Liver (tissue), 9 donors: ENCODE data around the gene PRRX1. TPM values are rescaled to one million over a fixed set of nuclear protein-coding genes. Genes with fewer than 3 reads are reported as not detected.

Experiments used
- DNase-seq: peaks from one replicate; pipeline ENCODE4 v3.0.0-alpha.2; 2017; ENCODE audit warnings: low spot score
- H3K27ac ChIP-seq, 2 donors: one replicate each; pipeline ENCODE4 v1.7.0; 2013; ENCODE audit warnings: inconsistent platforms in 2 of 2, low read length in 2 of 2, control low read depth in 1 of 2, low read depth in 1 of 2, mild to moderate bottlenecking in 1 of 2
- H3K27me3 ChIP-seq, 4 donors: one replicate each; pipeline versions ENCODE4 v1.6.1 to v1.7.0; 2013; ENCODE audit warnings: low read length in 3 of 4, inconsistent platforms in 1 of 4, mild to moderate bottlenecking in 1 of 4, moderate library complexity in 1 of 4; ENCODE audit not compliant: control insufficient read depth in 4 of 4, insufficient read depth in 4 of 4
- H3K36me3 ChIP-seq, 4 donors: one replicate each; pipeline versions ENCODE4 v1.6.1 to v1.7.0; 2013; ENCODE audit warnings: low read length in 3 of 4, mild to moderate bottlenecking in 3 of 4, low read depth in 1 of 4, moderate library complexity in 1 of 4; ENCODE audit not compliant: control insufficient read depth in 4 of 4, insufficient read depth in 3 of 4
- H3K4me1 ChIP-seq, 4 donors: one replicate each; pipeline versions ENCODE4 v1.6.1 to v1.7.0; 2013; ENCODE audit warnings: low read length in 3 of 4, mild to moderate bottlenecking in 3 of 4, moderate library complexity in 1 of 4; ENCODE audit not compliant: control insufficient read depth in 4 of 4, insufficient read depth in 4 of 4
- H3K4me3 ChIP-seq, 3 donors: one replicate each; pipeline versions ENCODE4 v1.6.1 to v1.7.0; 2013; ENCODE audit warnings: low read length in 3 of 3, control low read depth in 1 of 3, low read depth in 1 of 3, mild to moderate bottlenecking in 1 of 3
- H3K9ac ChIP-seq, 2 donors: one replicate each; pipeline ENCODE4 v1.7.0; 2013; ENCODE audit warnings: low read length in 2 of 2, mild to moderate bottlenecking in 2 of 2, moderate library complexity in 2 of 2, control low read depth in 1 of 2, low read depth in 1 of 2
- H3K9me3 ChIP-seq, 4 donors: one replicate each; pipeline versions ENCODE4 v1.6.1 to v1.7.0; 2013; ENCODE audit warnings: low read length in 3 of 4; ENCODE audit not compliant: control insufficient read depth in 4 of 4
- CTCF ChIP-seq: fragments of 150-350 bp; IDR thresholded peaks from 2 replicates; pipeline ENCODE4 v1.5.1; 2017; ENCODE audit warnings: improper control_type of control experiment, low read depth, low read length; ENCODE audit not compliant: missing input control
- EGR1 ChIP-seq, 2 donors: IDR thresholded peaks; 2 replicates each; pipeline ENCODE4 v1.6.1; 2016 to 2018; ENCODE audit warnings: antibody characterized with exemption in 2 of 2, low read depth in 2 of 2
- FOXA1 ChIP-seq: IDR thresholded peaks from 2 replicates; pipeline ENCODE4 v1.6.1; 2016; ENCODE audit warnings: antibody characterized with exemption
- FOXA2 ChIP-seq: IDR thresholded peaks from 2 replicates; pipeline ENCODE4 v1.6.1; 2016; ENCODE audit warnings: antibody characterized with exemption
- GABPA ChIP-seq, 2 donors: IDR thresholded peaks in 1 of 2; conservative IDR thresholded peaks in 1 of 2; 2 replicates each; pipeline ENCODE4 v1.6.1; 2016; ENCODE audit warnings: antibody characterized with exemption in 2 of 2, mild to moderate bottlenecking in 1 of 2, moderate library complexity in 1 of 2
- HNF4A ChIP-seq, 2 donors: conservative IDR thresholded peaks; 2 replicates each; pipeline ENCODE4 v1.6.1; 2016; ENCODE audit warnings: antibody characterized with exemption in 2 of 2, mild to moderate bottlenecking in 2 of 2
- HNF4G ChIP-seq: IDR thresholded peaks from 2 replicates; pipeline ENCODE4 v1.6.1; 2016; ENCODE audit warnings: antibody characterized with exemption
- JUND ChIP-seq, 2 donors: IDR thresholded peaks; 2 replicates each; pipeline ENCODE4 v1.6.1; 2016; ENCODE audit warnings: antibody characterized with exemption in 2 of 2
- NR2F2 ChIP-seq: IDR thresholded peaks from 2 replicates; pipeline ENCODE4 v1.6.1; 2016; ENCODE audit warnings: antibody characterized with exemption
- RAD21 ChIP-seq, 2 donors: IDR thresholded peaks; 2 replicates each; pipeline ENCODE4 v1.6.1; 2016; ENCODE audit warnings: antibody characterized with exemption in 2 of 2, mild to moderate bottlenecking in 2 of 2
- REST ChIP-seq: IDR thresholded peaks from 2 replicates; pipeline ENCODE4 v1.6.1; 2016; ENCODE audit warnings: antibody characterized with exemption, mild to moderate bottlenecking
- RXRA ChIP-seq, 2 donors: IDR thresholded peaks; 2 replicates each; pipeline ENCODE4 v1.6.1; 2017 to 2018; ENCODE audit warnings: antibody characterized with exemption in 2 of 2, mild to moderate bottlenecking in 1 of 2
- SP1 ChIP-seq: IDR thresholded peaks from 2 replicates; pipeline ENCODE4 v1.6.1; 2018; ENCODE audit warnings: antibody characterized with exemption, mild to moderate bottlenecking
- TAF1 ChIP-seq: conservative IDR thresholded peaks from 2 replicates; pipeline ENCODE4 v1.6.1; 2016; ENCODE audit warnings: antibody characterized with exemption, mild to moderate bottlenecking
- YY1 ChIP-seq: IDR thresholded peaks from 2 replicates; pipeline ENCODE4 v1.6.1; 2016; ENCODE audit warnings: antibody characterized with exemption, mild to moderate bottlenecking
- ZBTB33 ChIP-seq: IDR thresholded peaks from 2 replicates; pipeline ENCODE4 v1.6.1; 2016; ENCODE audit warnings: antibody characterized with exemption
- WGBS: extraction: QIAGEN DNeasy Blood & Tissue Kit; methylation state at CpG from one replicate; pipeline ENCODE4 v1.1.7; 2013; 5-methylcytosine and 5-hydroxymethylcytosine counted together
- polyA plus RNA-seq, 2 donors: library from polyadenylated mRNA; stranded (reverse) in 1 of 2; unstranded in 1 of 2; fragments of 200-250 nt in 1 of 2; fragments of >200 nt in 1 of 2; fragmentation: Nextera tagmentation in 1 of 2; extraction: Ambion mirVana in 1 of 2; gene quantifications; one replicate each; pipeline versions ENCODE4 v1.2.1 to v1.2.3, GENCODE V29; 2013 to 2015
- total RNA-seq, 2 donors: library from RNA; depleted of rRNA; stranded (reverse); fragments of >200 nt; gene quantifications; one replicate each; pipeline ENCODE4 v1.2.3, GENCODE V29; 2014
- donor health status: healthy.
- donor health status: healthy.
- donor health status: healthy.
- donor health status: healthy.
- donor health status: healthy.

PRRX1 gene
- total and polyA plus RNA-seq, 4 donors = under 0.01 to 0.37 (median 0.25) TPM; not detected in 1

- no peaks in the 10 kb centered on the region for H3K9me3 ChIP-seq
- H3K9ac ChIP-seq = no peak overlapping the region
- no peaks in the 10 kb centered on the region for H3K27me3 ChIP-seq
- H3K4me3 ChIP-seq = no peak overlapping the region
- H3K27ac ChIP-seq = no peak overlapping the region
- WGBS = 85% methylated on average over 4 of the region's 4 CpGs
- H3K36me3 ChIP-seq = no peaks in the 10 kb centered on the region
- H3K4me1 ChIP-seq = peaks cover 0 to 4% (median 0%) of the 10 kb centered on the region in 4 donors
- no peak for TF ChIP-seq RXRA (IDR thresholded peaks at IDR 0.05)
- TF ChIP-seq RAD21 (IDR thresholded peaks at IDR 0.05) = no peak
- no peak for TF ChIP-seq FOXA1
- no peak for TF ChIP-seq CTCF
- no peak for TF ChIP-seq FOXA2
- TF ChIP-seq ZBTB33 = no peak
- TF ChIP-seq NR2F2 = no peak
- no peak for DNase-seq
Observed at GRCh38 chr1:170687621-170688020, 23.7 kb downstream of the PRRX1 start.

- DNase-seq = no peak
- H3K36me3 ChIP-seq = no peaks in the 10 kb centered on the region
Observed at GRCh38 chr1:170691258-170691657, 27.3 kb downstream of the PRRX1 start.

More at GRCh38 chr1:170691258-170691657, 27.3 kb downstream of the PRRX1 start:
- Histone ChIP-seq H3K4me3 (no peak overlapping the region), H3K27ac (no peak overlapping the region), H3K9ac (no peak overlapping the region), H3K4me1 (peaks cover 0 to 4% (median 0%) of the 10 kb centered on the region in 4 donors), H3K9me3 (no peaks in the 10 kb centered on the region), H3K27me3 (no peaks in the 10 kb centered on the region)
- TF ChIP-seq RXRA (IDR thresholded peaks at IDR 0.05) = no peak
- no peak for TF ChIP-seq REST
- TF ChIP-seq ZBTB33 = no peak
- TF ChIP-seq HNF4G = no peak
- TF ChIP-seq FOXA1 = no peak
- TF ChIP-seq YY1 = no peak
- no peak for TF ChIP-seq GABPA (IDR thresholded peaks at IDR 0.05 in 1 of 2, conservative IDR thresholded peaks at IDR 0.05 in 1 of 2)
- TF ChIP-seq HNF4A (conservative IDR thresholded peaks at IDR 0.05) = no peak
- no peak for TF ChIP-seq JUND (IDR thresholded peaks at IDR 0.05)
- no peak for TF ChIP-seq SP1
- no peak for TF ChIP-seq EGR1 (IDR thresholded peaks at IDR 0.05; ENCODE audit: low read depth in 2 of 2)
- TF ChIP-seq NR2F2 = no peak
- no peak for TF ChIP-seq TAF1
